Right lobe of liver (tissue), 6 donors: ENCODE measurements around the gene ATP6V0B. TPM values are rescaled to one million over a fixed set of nuclear protein-coding genes. Genes with fewer than 3 reads are reported as not detected.
A peak's percentile ranks its signal among the peaks of the same experiment; 100 is the strongest.

ENCODE experiments used
- ATAC-seq, 4 donors: fragments of 200-7000 bp; cut with Tn5 transposase; one replicate each; pipeline ENCODE4 v1.9.1; 2020; ENCODE audit warnings: mild to moderate bottlenecking in 4 of 4, moderate library complexity in 4 of 4
- DNase-seq, 3 donors: peaks; one replicate each; pipeline ENCODE4 v3.0.0-alpha.2; 2020
- H3K27ac ChIP-seq, 3 donors: fragments of 200-600 bp; one replicate each; pipeline ENCODE4 v1.8.0; 2022
- H3K27me3 ChIP-seq, 2 donors: fragments of 200-600 bp; one replicate each; pipeline ENCODE4 v1.8.0; 2022
- H3K36me3 ChIP-seq, 4 donors: fragments of 200-600 bp; sonication (generic) in 1 of 4; one replicate each; pipeline versions ENCODE4 v1.5.1 to v1.8.0; 2017 to 2022; ENCODE audit warnings: control low read depth in 1 of 4
- H3K4me1 ChIP-seq, 4 donors: fragments of 200-600 bp; sonication (generic) in 1 of 4; one replicate each; pipeline versions ENCODE4 v1.5.1 to v1.8.0; 2017 to 2022; ENCODE audit warnings: control low read depth in 1 of 4
- H3K4me3 ChIP-seq, 3 donors: fragments of 200-600 bp; one replicate each; pipeline ENCODE4 v1.8.0; 2022
- H3K9me3 ChIP-seq, 4 donors: fragments of 200-600 bp; sonication (generic) in 1 of 4; one replicate each; pipeline versions ENCODE4 v1.5.1 to v1.8.0; 2017 to 2022; ENCODE audit warnings: control low read depth in 1 of 4
- POLR2A ChIP-seq: fragments of 450-650 bp; IDR thresholded peaks from one replicate; pipeline ENCODE4 v1.6.1; 2017; ENCODE audit warnings: antibody characterized with exemption, mild to moderate bottlenecking
- WGBS: methylation state at CpG from one replicate; pipeline ENCODE4 v1.1.6; 2018; ENCODE audit warnings: low coverage, low lambda C conversion rate; ENCODE audit not compliant: insufficient coverage; ENCODE audit errors: missing lambda C conversion rate; 5-methylcytosine and 5-hydroxymethylcytosine counted together
- intact Hi-C, 2 donors: fragments of 100-400 bp; cut with DNase I; formaldehyde crosslinking; loops; one replicate each; pipeline versions ENCODE4 v1.11.2 to v1.14.1; 2022
- total RNA-seq, 6 experiments: library from RNA; depleted of rRNA in 2 of 6; stranded (reverse); fragments of >200 nt in 2 of 6; fragmentation: NEBNext Ultra II Directional in 3 of 6; extraction: Animal tissue kit (Norgen Biotek cat#: 25700) in 3 of 6; gene quantifications; one replicate each; pipeline versions ENCODE4 v1.1.0 to v1.2.4, GENCODE V29; 2016 to 2023
- TF ChIP-seq, protein P1 (sequence below), 4 donors: fragments of 200-600 bp in 3 of 4; fragments of 450-650 bp in 1 of 4; IDR thresholded peaks; one replicate each; pipeline versions ENCODE4 v1.5.1 to v1.8.0; 2016 to 2022; ENCODE audit warnings: antibody characterized with exemption in 4 of 4, mild to moderate bottlenecking in 2 of 4
- donor health status: DM: no; HTN: yes; CAD: no.
- donor health status: DM: no; HTN: no; CAD: no.
- donor health status: DM: no; HTN: no; CAD: no.
- donor health status: DM: no; HTN: yes; CAD: no.
- donor health status: DM: no; HTN: yes; CAD: no.

Gene ATP6V0B
- total RNA-seq, 6 experiments from 2014 or later, result 64.4 to 142 (median 76.9) TPM

DNA sequence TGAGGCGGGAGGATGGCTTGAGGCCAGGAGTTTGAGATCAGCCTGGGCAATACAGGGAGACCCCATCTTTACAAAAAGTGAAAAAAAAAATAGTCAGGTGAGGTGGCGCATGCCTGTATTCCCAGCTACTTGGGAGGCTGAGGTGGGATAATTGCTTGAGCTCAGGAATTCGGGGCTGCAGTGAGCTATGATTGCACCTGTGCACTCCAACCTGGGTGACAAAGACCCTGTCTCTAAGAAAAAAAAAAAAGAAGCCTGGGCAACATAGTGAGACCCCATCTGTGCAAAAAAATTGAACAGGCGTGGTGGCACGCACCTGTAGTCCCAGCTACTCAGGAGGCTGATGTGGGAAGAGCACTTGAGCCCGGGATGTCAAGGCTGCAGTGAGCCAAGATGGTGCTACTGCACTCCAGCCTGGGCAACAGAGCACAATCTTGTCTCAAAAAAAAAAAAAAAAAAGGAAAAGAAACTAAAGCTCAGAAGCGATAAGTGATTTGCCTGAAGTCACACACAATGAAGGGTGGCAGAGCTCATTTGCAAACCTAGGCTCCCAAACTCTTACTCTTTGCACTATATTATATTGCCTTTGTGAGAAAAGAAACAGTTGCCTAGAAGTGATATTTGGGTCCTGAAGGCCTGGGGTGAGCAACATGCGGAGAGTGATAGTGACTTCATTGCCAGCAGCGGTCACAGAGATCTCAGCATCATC, 18.6 kb downstream of the ATP6V0B start:
- no peaks in the 10 kb centered on the region for H3K27me3 ChIP-seq
- H3K4me1 ChIP-seq, result peaks cover 0 to 7% (median 1%) of the 10 kb centered on the region in 4 donors
- no peak for ATAC-seq
- no peak overlapping the region for H3K4me3 ChIP-seq
- H3K36me3 ChIP-seq, result no peaks in the 10 kb centered on the region
- H3K9me3 ChIP-seq, result no peaks in the 10 kb centered on the region
- intact Hi-C loops, result no loop called here
- no peak for DNase-seq
- 95% methylated on average over 8 of the region's 9 CpGs for WGBS
- TF ChIP-seq, protein P1, sequence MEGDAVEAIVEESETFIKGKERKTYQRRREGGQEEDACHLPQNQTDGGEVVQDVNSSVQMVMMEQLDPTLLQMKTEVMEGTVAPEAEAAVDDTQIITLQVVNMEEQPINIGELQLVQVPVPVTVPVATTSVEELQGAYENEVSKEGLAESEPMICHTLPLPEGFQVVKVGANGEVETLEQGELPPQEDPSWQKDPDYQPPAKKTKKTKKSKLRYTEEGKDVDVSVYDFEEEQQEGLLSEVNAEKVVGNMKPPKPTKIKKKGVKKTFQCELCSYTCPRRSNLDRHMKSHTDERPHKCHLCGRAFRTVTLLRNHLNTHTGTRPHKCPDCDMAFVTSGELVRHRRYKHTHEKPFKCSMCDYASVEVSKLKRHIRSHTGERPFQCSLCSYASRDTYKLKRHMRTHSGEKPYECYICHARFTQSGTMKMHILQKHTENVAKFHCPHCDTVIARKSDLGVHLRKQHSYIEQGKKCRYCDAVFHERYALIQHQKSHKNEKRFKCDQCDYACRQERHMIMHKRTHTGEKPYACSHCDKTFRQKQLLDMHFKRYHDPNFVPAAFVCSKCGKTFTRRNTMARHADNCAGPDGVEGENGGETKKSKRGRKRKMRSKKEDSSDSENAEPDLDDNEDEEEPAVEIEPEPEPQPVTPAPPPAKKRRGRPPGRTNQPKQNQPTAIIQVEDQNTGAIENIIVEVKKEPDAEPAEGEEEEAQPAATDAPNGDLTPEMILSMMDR (IDR thresholded peaks at IDR 0.05), result no peak
- no peak for TF ChIP-seq POLR2A
- no peak overlapping the region for H3K27ac ChIP-seq

DNA sequence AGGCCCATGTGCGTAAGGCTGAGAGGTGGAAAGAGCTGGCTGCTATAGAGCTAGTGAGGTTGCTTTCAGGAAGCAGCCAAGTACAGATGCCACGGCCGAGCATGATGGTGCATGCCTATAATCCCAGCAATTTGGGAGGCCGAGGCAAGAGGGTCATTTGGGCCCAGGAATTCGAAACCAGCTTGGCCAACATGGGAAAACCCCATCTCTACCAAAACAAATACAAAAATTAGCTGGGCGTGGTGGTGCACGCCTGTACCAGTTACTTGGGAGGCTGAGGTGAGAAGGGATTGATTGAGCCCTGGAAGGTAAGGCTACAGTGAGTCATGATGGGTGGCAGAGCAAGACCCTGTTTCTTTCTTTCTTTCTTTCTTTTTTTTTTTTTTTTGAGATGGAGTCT, 19.3 kb downstream of the ATP6V0B start:
- no peaks in the 10 kb centered on the region for H3K27me3 ChIP-seq
- H3K36me3 ChIP-seq, result no peaks in the 10 kb centered on the region
- no peak for DNase-seq
- 89% methylated on average over 5 of the region's 7 CpGs for WGBS
- H3K4me3 ChIP-seq, result no peak overlapping the region
- H3K9me3 ChIP-seq, result no peaks in the 10 kb centered on the region
- no peak overlapping the region for H3K27ac ChIP-seq
- TF ChIP-seq, protein P1 (IDR thresholded peaks at IDR 0.05), result no peak
- no peak for TF ChIP-seq POLR2A
- no peak for ATAC-seq
- H3K4me1 ChIP-seq, result peaks cover 0 to 7% (median 1%) of the 10 kb centered on the region in 4 donors
- intact Hi-C loops, result no loop called here

DNA sequence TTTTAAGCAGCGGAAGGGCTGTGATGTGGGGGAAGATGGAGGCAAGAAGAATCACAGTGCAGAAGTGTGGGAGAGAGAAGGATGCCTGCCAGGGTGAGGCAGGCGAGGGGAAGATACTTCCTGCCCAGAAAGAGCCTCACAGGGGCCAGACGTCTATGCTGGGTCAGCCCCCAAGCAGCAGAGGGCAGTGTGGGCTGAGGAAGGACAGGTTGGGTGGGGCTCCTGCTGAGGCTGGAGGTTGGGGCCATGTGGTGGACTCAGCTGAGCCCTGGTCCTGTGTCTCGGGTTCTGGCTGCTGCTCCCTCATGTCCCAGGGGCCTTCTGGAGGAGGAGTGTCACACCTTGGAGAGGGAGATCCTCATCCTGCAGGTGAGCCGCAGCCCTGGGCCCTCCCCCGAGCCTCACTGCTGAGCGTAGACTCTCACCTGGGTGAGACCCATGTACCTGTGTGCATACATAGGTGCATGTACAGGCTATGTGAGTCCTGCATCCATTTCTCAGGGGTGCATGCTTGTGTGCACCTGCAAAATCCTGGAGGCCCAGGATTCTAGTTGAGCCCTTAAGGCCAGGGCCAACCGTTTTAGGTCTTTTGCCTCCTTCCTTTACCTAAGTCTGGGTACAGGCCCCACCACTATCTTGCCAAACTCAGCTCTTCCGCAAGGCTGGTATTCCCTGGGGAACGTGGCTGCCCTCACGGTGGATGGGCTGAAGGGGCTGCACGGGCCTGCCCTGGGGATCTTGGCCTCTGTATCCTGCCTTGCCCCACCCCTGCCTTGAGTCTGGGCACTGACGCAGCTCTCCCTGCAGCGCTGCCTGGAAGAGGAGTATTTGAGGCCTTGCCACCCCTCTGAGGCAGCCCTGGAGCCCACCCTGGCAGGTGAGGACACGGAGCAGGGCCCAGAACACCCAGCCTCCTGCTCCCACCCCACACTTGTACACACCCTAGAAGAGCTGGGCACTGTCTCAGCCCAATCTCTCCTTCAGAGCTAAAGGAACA, 20.3 kb downstream of the ATP6V0B start:
- WGBS, result 86% methylated on average over 3 of the region's 15 CpGs
- H3K36me3 ChIP-seq, result no peaks in the 10 kb centered on the region
- H3K4me3 ChIP-seq, result no peak overlapping the region
- no peak for ATAC-seq
- TF ChIP-seq POLR2A, result no peak
- TF ChIP-seq, protein P1 (IDR thresholded peaks at IDR 0.05), result peak in 2 of 4 donors; percentile 9 to 13
- peaks cover 0 to 7% (median 1%) of the 10 kb centered on the region in 4 donors for H3K4me1 ChIP-seq
- no peaks in the 10 kb centered on the region for H3K9me3 ChIP-seq
- intact Hi-C loops, result no loop called here
- DNase-seq, result no peak
- H3K27me3 ChIP-seq, result no peaks in the 10 kb centered on the region
- H3K27ac ChIP-seq, result no peak overlapping the region

DNA sequence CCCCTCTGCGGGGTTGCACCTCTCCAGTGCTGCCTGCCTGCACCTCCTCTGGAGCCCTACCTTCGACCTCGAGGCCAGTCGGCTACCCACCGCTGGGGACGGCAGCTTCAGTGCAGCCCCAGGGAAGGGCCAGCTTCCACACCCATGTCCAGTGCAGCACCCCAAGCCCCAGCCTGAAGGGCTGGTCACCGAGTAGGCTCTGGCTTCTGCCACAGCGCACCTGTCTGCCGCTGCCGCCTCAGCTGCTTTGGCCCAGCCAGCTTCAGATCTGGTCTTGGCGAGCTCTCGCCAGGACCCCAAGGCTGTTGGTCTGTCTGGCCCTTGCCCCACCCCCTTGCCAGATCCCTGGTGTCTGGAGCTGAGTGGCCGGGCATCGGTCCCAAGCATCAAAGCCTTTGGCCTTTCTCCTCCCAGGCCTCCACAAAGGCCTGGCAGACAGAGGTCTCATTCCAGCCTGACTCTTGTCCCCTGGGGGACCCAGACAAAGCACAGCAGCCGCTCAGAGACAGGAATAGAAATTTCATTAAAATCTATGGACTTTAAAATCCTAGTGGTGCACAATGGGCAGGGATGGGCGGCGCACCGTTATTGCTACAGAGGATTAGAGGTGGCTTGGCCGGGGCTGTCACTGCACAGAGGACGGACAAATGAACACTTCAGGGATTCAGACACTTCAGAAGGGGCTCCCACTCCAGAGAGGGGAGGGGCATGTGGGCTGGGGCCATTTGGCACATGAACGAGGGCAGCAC, 21.4 kb downstream of the ATP6V0B start:
- peaks cover 0 to 1% (median under 1%) of the 10 kb centered on the region in 4 donors for H3K4me1 ChIP-seq
- no peaks in the 10 kb centered on the region for H3K36me3 ChIP-seq
- ATAC-seq (no peak), DNase-seq (no peak)
- H3K27ac ChIP-seq, result no peak overlapping the region
- no peak for TF ChIP-seq POLR2A
- TF ChIP-seq, protein P1 (IDR thresholded peaks at IDR 0.05), result no peak
- H3K27me3 ChIP-seq, result no peaks in the 10 kb centered on the region
- H3K9me3 ChIP-seq, result no peaks in the 10 kb centered on the region
- intact Hi-C loops, result no loop called here
- WGBS, result 75% methylated on average over 4 of the region's 21 CpGs
- no peak overlapping the region for H3K4me3 ChIP-seq
